Prostate gland (tissue), 2 donors: ENCODE results near the gene HS3ST3B1. TPM values are rescaled to one million over a fixed set of nuclear protein-coding genes. Genes with fewer than 3 reads are reported as not detected.

Experiments used
- DNase-seq: peaks from one replicate; pipeline ENCODE4 v3.0.0-alpha.2; 2019; ENCODE audit warnings: low spot score
- H3K27ac ChIP-seq, 2 donors: fragments of 200-600 bp; sonication (generic); 2 replicates each; pipeline ENCODE4 v1.5.1; 2017 to 2019
- H3K27me3 ChIP-seq: fragments of 200-600 bp; sonication (generic); replicated peaks from 2 replicates; pipeline ENCODE4 v1.5.1; 2019; ENCODE audit not compliant: insufficient read depth
- H3K36me3 ChIP-seq, 2 donors: fragments of 200-600 bp; sonication (generic); 1 replicate in 1 of 2; 2 replicates in 1 of 2; pipeline versions ENCODE4 v1.5.1 to v1.8.1; 2017 to 2019
- H3K4me1 ChIP-seq: fragments of 200-600 bp; sonication (generic); replicated peaks from 2 replicates; pipeline ENCODE4 v1.5.1; 2019
- H3K4me3 ChIP-seq, 2 donors: fragments of 200-600 bp; sonication (generic); 2 replicates each; pipeline ENCODE4 v1.5.1; 2017 to 2019
- H3K9me3 ChIP-seq: fragments of 200-600 bp; sonication (generic); 2 replicates; pipeline ENCODE4 v1.5.1; 2017
- POLR2A ChIP-seq: fragments of 450-650 bp; IDR thresholded peaks from one replicate; pipeline ENCODE4 v1.6.1; 2016; ENCODE audit warnings: antibody characterized with exemption, mild to moderate bottlenecking
- POLR2AphosphoS5 ChIP-seq: sonication (generic); formaldehyde crosslinking; IDR thresholded peaks from one replicate; pipeline ENCODE4 v1.6.1; 2017; ENCODE audit warnings: antibody characterized with exemption
- WGBS: methylation state at CpG from one replicate; pipeline ENCODE4 v1.1.5; 2018; 5-methylcytosine and 5-hydroxymethylcytosine counted together
- intact Hi-C: fragments of 100-400 bp; cut with DNase I; formaldehyde crosslinking; loops from one replicate; pipeline ENCODE4 v1.14.2; 2022
- total RNA-seq, 2 donors: library from RNA; depleted of rRNA; stranded (reverse); fragments of >200 nt; gene quantifications; one replicate each; pipeline ENCODE4 v1.1.0, GENCODE V29; 2016
- TF ChIP-seq, protein P1 (sequence below), 4 experiments: fragments of 200-600 bp in 2 of 4; fragments of 450-650 bp in 2 of 4; sonication (generic) in 2 of 4; IDR thresholded peaks; 1 replicate in 3 of 4; 2 replicates in 1 of 4; pipeline ENCODE4 v1.5.1; 2016 to 2019; ENCODE audit warnings: antibody characterized with exemption in 4 of 4, mild to moderate bottlenecking in 2 of 4, moderate library complexity in 2 of 4

Gene HS3ST3B1
- total RNA-seq, result 1 to 10 TPM; 2.8 to 4.1 TPM

DNA sequence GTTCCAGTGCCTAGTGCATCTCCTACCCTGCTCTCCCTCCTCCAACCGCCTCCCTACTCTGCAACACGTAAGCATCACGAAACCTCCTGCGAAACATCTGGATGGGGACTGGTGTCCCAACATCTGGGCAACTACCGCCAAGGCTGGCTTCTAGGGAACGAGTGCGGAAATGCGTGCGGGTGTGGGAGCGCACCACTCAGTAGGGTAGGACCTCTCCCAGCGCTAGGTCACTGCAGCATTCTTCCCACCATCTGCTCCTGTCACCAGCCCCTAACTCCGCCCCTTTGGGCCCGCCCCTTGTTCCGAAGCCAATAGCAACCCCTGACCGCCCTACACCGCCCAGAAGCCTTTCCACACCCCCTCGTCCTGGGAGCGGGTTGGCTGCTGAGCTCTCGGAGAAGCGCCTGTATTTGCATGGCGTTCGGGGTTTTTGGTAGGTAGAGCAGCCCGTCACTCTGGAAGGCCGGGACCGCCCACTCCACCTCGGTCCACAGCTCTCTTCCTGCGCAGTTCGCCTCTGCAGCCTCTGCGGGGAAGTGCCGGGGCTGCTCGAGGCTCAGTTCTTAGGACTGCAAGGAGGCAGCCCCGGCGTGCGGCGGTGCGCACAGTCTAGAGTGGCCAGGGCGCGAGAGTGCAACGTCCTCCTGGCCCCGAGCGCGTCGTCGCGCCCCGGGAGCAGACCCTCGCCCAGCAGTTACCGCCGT is at the start of gene HS3ST3B1:
Gene HS3ST3B1, plus strand, starts transcription at position 507 of the 704 bp plus-strand sequence. CDS start 438 bp downstream, outside the sequence.
- no peaks in the 10 kb centered on the region for H3K4me1 ChIP-seq
- peak within 1 kb of the TSS; percentile 55 to 63 for H3K4me3 ChIP-seq
- H3K27me3 ChIP-seq, result peaks cover 15% of the 10 kb centered on the region
- intact Hi-C loops, result loop anchor here (2.0 to 10.0 kb wide), 4 partner anchors 233 to 1268 kb away; partner anchors contain the start of gene COX10
- H3K36me3 ChIP-seq, result no peaks in the 10 kb centered on the region
- TF ChIP-seq, protein P1, sequence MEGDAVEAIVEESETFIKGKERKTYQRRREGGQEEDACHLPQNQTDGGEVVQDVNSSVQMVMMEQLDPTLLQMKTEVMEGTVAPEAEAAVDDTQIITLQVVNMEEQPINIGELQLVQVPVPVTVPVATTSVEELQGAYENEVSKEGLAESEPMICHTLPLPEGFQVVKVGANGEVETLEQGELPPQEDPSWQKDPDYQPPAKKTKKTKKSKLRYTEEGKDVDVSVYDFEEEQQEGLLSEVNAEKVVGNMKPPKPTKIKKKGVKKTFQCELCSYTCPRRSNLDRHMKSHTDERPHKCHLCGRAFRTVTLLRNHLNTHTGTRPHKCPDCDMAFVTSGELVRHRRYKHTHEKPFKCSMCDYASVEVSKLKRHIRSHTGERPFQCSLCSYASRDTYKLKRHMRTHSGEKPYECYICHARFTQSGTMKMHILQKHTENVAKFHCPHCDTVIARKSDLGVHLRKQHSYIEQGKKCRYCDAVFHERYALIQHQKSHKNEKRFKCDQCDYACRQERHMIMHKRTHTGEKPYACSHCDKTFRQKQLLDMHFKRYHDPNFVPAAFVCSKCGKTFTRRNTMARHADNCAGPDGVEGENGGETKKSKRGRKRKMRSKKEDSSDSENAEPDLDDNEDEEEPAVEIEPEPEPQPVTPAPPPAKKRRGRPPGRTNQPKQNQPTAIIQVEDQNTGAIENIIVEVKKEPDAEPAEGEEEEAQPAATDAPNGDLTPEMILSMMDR (IDR thresholded peaks at IDR 0.05), result peak in 2 of 4 experiments; percentile 33 to 45
- TF ChIP-seq POLR2A (peak; percentile 53), POLR2AphosphoS5 (peak; percentile 95)
- peak within 1 kb of the TSS; percentile 73 to 77 for H3K27ac ChIP-seq
- H3K9me3 ChIP-seq, result no peaks in the 10 kb centered on the region
- peak; percentile 95 for DNase-seq
- WGBS, result 1% methylated on average over 33 of the region's 49 CpGs

DNA sequence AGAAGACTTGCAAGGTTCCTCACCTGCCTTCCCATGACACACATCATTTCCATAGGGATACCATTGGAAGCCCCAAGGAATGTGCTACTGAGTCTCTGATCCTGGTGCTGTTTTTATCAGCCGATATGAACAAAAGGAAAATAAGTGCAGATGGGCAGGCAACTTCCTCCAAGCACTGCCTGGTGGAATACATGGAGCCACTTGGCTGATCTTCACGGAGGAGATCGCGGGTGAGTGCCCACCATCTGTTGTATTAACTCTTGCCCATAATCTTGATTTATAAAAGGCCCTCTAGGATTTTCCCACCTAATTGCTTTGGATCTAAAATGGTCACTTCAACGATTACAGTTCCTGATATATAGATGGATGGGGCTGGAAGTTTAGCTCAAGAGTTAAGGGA is 39.5 kb upstream of the HS3ST3B1 start:
- Histone ChIP-seq H3K9me3 (no peaks in the 10 kb centered on the region), H3K27me3 (no peaks in the 10 kb centered on the region), H3K27ac (no peak overlapping the region), H3K4me1 (no peaks in the 10 kb centered on the region), H3K36me3 (no peaks in the 10 kb centered on the region), H3K4me3 (no peak overlapping the region)
- no peak for DNase-seq
- intact Hi-C loops, result no loop called here
- 95% methylated on average over 5 of the region's 5 CpGs for WGBS
- no peak for TF ChIP-seq POLR2A
- TF ChIP-seq, protein P1 (IDR thresholded peaks at IDR 0.05), result no peak
- TF ChIP-seq POLR2AphosphoS5, result no peak

DNA sequence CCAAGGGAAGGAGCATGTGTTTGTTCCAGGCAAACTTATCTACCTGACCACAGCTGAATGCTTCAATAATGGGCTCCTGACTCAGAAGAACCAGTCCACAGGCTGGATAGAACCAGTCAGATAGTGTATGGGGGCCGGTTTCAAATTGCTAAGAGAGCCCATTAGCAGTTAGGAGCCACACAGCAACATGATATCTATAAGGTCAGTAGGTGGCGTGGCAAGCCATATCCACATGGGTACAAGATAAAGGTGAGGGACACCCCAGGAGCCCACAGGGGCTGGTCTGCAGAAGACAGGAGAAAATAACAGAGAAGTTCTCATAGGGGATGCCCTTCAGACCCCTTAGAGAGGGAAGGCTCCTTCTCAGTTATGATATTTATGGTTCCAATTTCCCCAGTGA is 32.6 kb upstream of the HS3ST3B1 start:
- H3K4me3 ChIP-seq, result no peak overlapping the region
- WGBS, result 95% methylated on average over 2 of the region's 2 CpGs
- H3K9me3 ChIP-seq, result no peaks in the 10 kb centered on the region
- H3K27ac ChIP-seq, result no peak overlapping the region
- H3K4me1 ChIP-seq, result no peaks in the 10 kb centered on the region
- no peak for DNase-seq
- intact Hi-C loops, result no loop called here
- TF ChIP-seq POLR2A (no peak), POLR2AphosphoS5 (no peak)
- TF ChIP-seq, protein P1 (IDR thresholded peaks at IDR 0.05), result no peak
- H3K27me3 ChIP-seq, result no peaks in the 10 kb centered on the region
- no peaks in the 10 kb centered on the region for H3K36me3 ChIP-seq

DNA sequence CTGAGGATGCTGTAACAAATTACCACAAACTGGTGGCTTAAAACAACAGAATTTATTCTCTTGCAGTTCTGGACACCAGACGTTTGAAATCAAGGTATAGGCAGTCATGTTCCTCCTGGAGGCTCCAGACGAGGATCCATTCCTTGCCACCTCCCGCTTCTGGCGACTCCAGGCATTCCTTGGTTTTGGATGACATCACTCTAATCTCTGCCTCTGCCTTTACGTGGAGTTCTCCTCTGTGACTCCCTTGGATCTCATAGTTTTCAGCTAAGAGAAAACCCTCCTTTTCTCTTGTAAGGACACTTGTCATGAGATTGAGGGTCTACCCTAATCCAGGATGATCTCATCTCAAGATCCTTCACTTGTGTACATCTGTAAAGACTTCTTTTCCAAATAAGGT is 31.4 kb upstream of the HS3ST3B1 start:
- no peaks in the 10 kb centered on the region for H3K36me3 ChIP-seq
- intact Hi-C loops, result no loop called here
- no peaks in the 10 kb centered on the region for H3K4me1 ChIP-seq
- H3K4me3 ChIP-seq, result no peak overlapping the region
- TF ChIP-seq POLR2AphosphoS5, result no peak
- no peak for TF ChIP-seq POLR2A
- TF ChIP-seq, protein P1 (IDR thresholded peaks at IDR 0.05), result no peak
- WGBS, result 62% methylated on average over 5 of the region's 5 CpGs
- H3K9me3 ChIP-seq, result no peaks in the 10 kb centered on the region
- DNase-seq, result no peak
- no peaks in the 10 kb centered on the region for H3K27me3 ChIP-seq
- no peak overlapping the region for H3K27ac ChIP-seq

DNA sequence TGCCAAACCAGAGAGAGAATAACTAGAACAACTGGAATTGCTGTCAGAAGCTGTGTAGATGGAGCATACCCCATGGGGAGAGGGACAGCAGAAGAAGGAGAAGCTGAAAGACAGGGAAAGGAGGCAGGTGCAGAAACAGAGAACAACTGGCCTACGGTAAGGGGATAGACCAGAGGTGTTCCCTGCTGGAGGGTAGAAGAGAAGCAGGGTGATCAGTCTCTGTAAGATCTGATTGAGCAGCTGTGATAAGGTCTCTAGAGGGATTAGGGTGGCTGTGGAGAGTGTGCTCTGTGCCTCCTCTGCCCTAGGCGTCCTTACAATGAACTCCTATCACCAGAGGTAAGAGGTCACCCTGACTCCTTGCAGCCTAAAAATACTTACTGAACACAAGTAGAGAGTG is 30.4 kb upstream of the HS3ST3B1 start:
- H3K36me3 ChIP-seq, result no peaks in the 10 kb centered on the region
- H3K9me3 ChIP-seq, result no peaks in the 10 kb centered on the region
- no peaks in the 10 kb centered on the region for H3K4me1 ChIP-seq
- 81% methylated on average over 2 of the region's 2 CpGs for WGBS
- no peak for DNase-seq
- intact Hi-C loops, result no loop called here
- TF ChIP-seq POLR2AphosphoS5 (no peak), POLR2A (no peak)
- TF ChIP-seq, protein P1 (IDR thresholded peaks at IDR 0.05), result no peak
- H3K27me3 ChIP-seq, result no peaks in the 10 kb centered on the region
- H3K27ac ChIP-seq, result no peak overlapping the region
- H3K4me3 ChIP-seq, result no peak overlapping the region
